GM12878 (cell line): ENCODE measurements around the gene ADAMTS2. TPM values are rescaled to one million over a fixed set of nuclear protein-coding genes. Genes with fewer than 3 reads are reported as not detected.

Experiments used
- ATAC-seq: fragments of 200-7000 bp; cut with Tn5 transposase; 3 replicates; pipeline ENCODE4 v1.9.1; 2020; ENCODE audit warnings: mild to moderate bottlenecking, moderate library complexity
- BruUV-seq: library from RNA; stranded (reverse); fragments of 400-500 nt; replicated peaks from 2 replicates; lab custom pipeline; 2021; lab: Mats Ljungman, UMichigan
- CTCF ChIA-PET: fragments of 300-600 bp; sonication (Branson Sonifier 250); formaldehyde crosslinking; extraction: SDS; loops from one replicate; lab custom pipeline; 2021; ENCODE audit warnings: inconsistent platforms; lab: Yijun Ruan, JAX
- POLR2A ChIA-PET: fragments of 350-600 bp; formaldehyde crosslinking; extraction: SDS; loops from one replicate; lab custom pipeline; 2021; ENCODE audit warnings: inconsistent platforms; lab: Charles Lee
- RAD21 ChIA-PET: fragments of 300-600 bp; sonication (Branson Sonifier 250); formaldehyde crosslinking; loops from one replicate; lab custom pipeline; 2023; ENCODE audit warnings: antibody characterized with exemption; ENCODE audit not compliant: unreplicated experiment; lab: Charles Lee
- SMC1A ChIA-PET: fragments of 300-600 bp; sonication (Branson Sonifier 250); formaldehyde crosslinking; loops from one replicate; lab custom pipeline; 2023; ENCODE audit not compliant: unreplicated experiment, uncharacterized antibody; lab: Charles Lee
- DNase-seq: peaks from one replicate; pipeline ENCODE4 v3.0.0-alpha.2; 2011; ENCODE audit warnings: low read depth, low spot score
- FAIRE-seq: peaks from 3 replicates; lab custom pipeline; 2011; peaks lifted over from hg19 to GRCh38; lab: Jason Lieb, UNC
- H2AFZ ChIP-seq: 2 replicates; pipeline ENCODE4 v1.6.0; 2011; ENCODE audit warnings: low read depth, low read length, control low read depth; ENCODE audit not compliant: control insufficient read depth
- H3K27ac ChIP-seq: 2 replicates; pipeline ENCODE4 v1.5.1; 2011; ENCODE audit warnings: control low read depth; ENCODE audit not compliant: control insufficient read depth, insufficient read depth
- H3K27me3 ChIP-seq, 2 experiments: replicated peaks in 1 of 2; 2 replicates each; pipeline versions ENCODE4 v1.6.0 to v1.6.1; 2011; ENCODE audit warnings: low read length in 1 of 2; ENCODE audit not compliant: control insufficient read depth in 2 of 2, insufficient read depth in 2 of 2
- H3K36me3 ChIP-seq, 2 experiments: 2 replicates each; pipeline ENCODE4 v1.5.1; 2011; ENCODE audit warnings: low read length in 1 of 2; ENCODE audit not compliant: control insufficient read depth in 2 of 2, insufficient read depth in 2 of 2
- H3K4me1 ChIP-seq: 2 replicates; pipeline ENCODE4 v1.6.1; 2011; ENCODE audit warnings: mild to moderate bottlenecking, low read length, moderate library complexity, mixed read lengths; ENCODE audit not compliant: control insufficient read depth, insufficient read depth
- H3K4me2 ChIP-seq: 2 replicates; pipeline ENCODE4 v1.6.0; 2011; ENCODE audit warnings: control low read depth; ENCODE audit not compliant: control insufficient read depth, insufficient read depth
- H3K4me3 ChIP-seq: fragments of 200-600 bp; sonication (generic); 2 replicates; pipeline ENCODE4 v1.5.1; 2016
- H3K79me2 ChIP-seq: 2 replicates; pipeline ENCODE4 v1.6.0; 2011; ENCODE audit warnings: low read length; ENCODE audit not compliant: control insufficient read depth, insufficient read depth
- H3K9ac ChIP-seq: 2 replicates; pipeline ENCODE4 v1.8.0; 2011; ENCODE audit warnings: low read length, control low read depth, mixed read lengths; ENCODE audit not compliant: control insufficient read depth, insufficient read depth
- H3K9me3 ChIP-seq: replicated peaks from 3 replicates; pipeline ENCODE4 v1.5.1; 2011; ENCODE audit warnings: mild to moderate bottlenecking, low read length; ENCODE audit not compliant: control insufficient read depth, insufficient read depth
- H4K20me1 ChIP-seq: 2 replicates; pipeline ENCODE4 v1.6.0; 2011; ENCODE audit not compliant: control insufficient read depth, insufficient read depth
- MEF2B ChIP-seq: fragments of 450-650 bp; IDR thresholded peaks from 2 replicates; pipeline ENCODE4 v1.6.1; 2018; ENCODE audit warnings: mild to moderate bottlenecking, moderate library complexity; ENCODE audit not compliant: partially characterized antibody, poor library complexity, severe bottlenecking
- NFXL1 ChIP-seq: fragments of 450-650 bp; IDR thresholded peaks from 2 replicates; pipeline ENCODE4 v1.6.1; 2017; ENCODE audit warnings: antibody characterized with exemption, mild to moderate bottlenecking, borderline replicate concordance
- PML ChIP-seq: IDR thresholded peaks from 2 replicates; pipeline ENCODE4 v1.6.1; 2012; ENCODE audit warnings: low read length, inconsistent platforms
- RB1 ChIP-seq: fragments of 450-650 bp; formaldehyde crosslinking; IDR thresholded peaks from 2 replicates; pipeline ENCODE4 v1.6.1; 2017; ENCODE audit warnings: mild to moderate bottlenecking, borderline replicate concordance
- SIX5 ChIP-seq: IDR thresholded peaks from 2 replicates; pipeline ENCODE4 v1.6.1; 2011; ENCODE audit warnings: mild to moderate bottlenecking, low read depth, low read length, moderate library complexity; ENCODE audit not compliant: severe bottlenecking
- WRNIP1 ChIP-seq: IDR thresholded peaks from 2 replicates; pipeline ENCODE4 v1.6.1; 2011; ENCODE audit warnings: low read depth, low read length, improper control_type of control experiment, borderline replicate concordance
- ZNF622 ChIP-seq: fragments of 450-650 bp; IDR thresholded peaks from 2 replicates; pipeline ENCODE4 v1.6.1; 2017; ENCODE audit warnings: mild to moderate bottlenecking, inconsistent platforms
- WGBS: methylation state at CpG from one replicate; pipeline ENCODE4 v1.1.6; 2016; ENCODE audit warnings: low lambda C conversion rate; ENCODE audit not compliant: insufficient replicate concordance, insufficient coverage; ENCODE audit errors: missing lambda C conversion rate; 5-methylcytosine and 5-hydroxymethylcytosine counted together
- in situ Hi-C: fragments of 300-500 bp; cut with MboI; formaldehyde crosslinking; loops from 9 replicates; pipeline ENCODE4 v1.14.3; 2018; ENCODE audit warnings: mixed read lengths
- intact Hi-C: fragments of 100-400 bp; cut with micrococcal nuclease; formaldehyde crosslinking; loops from one replicate; pipeline ENCODE4 v1.14.2; 2022; ENCODE audit not compliant: unreplicated experiment
- polyA plus RNA-seq, 11 experiments: library from polyadenylated mRNA; depleted of rRNA in 4 of 11; unstranded in 6 of 11; stranded (reverse) in 5 of 11; fragments of >200 nt; fragmentation: Nextera tagmentation in 4 of 11; fragmentation: Illumina TruSeq in 1 of 11; extraction: Ambion mirVana in 4 of 11; extraction: Trizol in 1 of 11; gene quantifications; 1 replicate in 1 of 11; 2 replicates in 10 of 11; pipeline versions ENCODE4 v1.2.1 to v1.2.3, GENCODE V29; 2011 to 2016; ENCODE audit warnings: inconsistent platforms in 2 of 11, missing spikeins in 2 of 11, low read depth in 1 of 11
- total RNA-seq, 4 experiments: library from RNA; depleted of rRNA in 3 of 4; stranded (reverse); fragments of >200 nt in 3 of 4; fragmentation: Illumina TruSeq in 1 of 4; extraction: Trizol in 1 of 4; gene quantifications; 2 replicates each; pipeline versions ENCODE4 v1.2.1 to v1.2.3, GENCODE V29; 2013 to 2021

ADAMTS2 gene
- total and polyA plus RNA-seq, 10 of the 15 experiments (the other 5 are each of a cell fraction or from before 2014, with no cell fraction given): 0.03 to 0.05 TPM; not detected in 8

- TF ChIP-seq NFXL1 (no peak), RB1 (no peak)
Observed at GRCh38 chr5:179132586-179133355, 212.5 kb downstream of the ADAMTS2 start (continued).

- Histone ChIP-seq H2AFZ (no peak overlapping the region), H3K36me3 (no peaks in the 10 kb centered on the region), H3K27ac (no peak overlapping the region), H3K79me2 (no peaks in the 10 kb centered on the region), H3K4me3 (no peak overlapping the region), H3K9ac (no peak overlapping the region), H3K4me1 (no peaks in the 10 kb centered on the region), H3K4me2 (no peak overlapping the region), H3K9me3 (peaks cover 1% of the 10 kb centered on the region; the same call in 1 of the 3 replicates), H3K27me3 (no peaks in the 10 kb centered on the region), H4K20me1 (no peaks in the 10 kb centered on the region)
- ChIA-PET RAD21 (no interaction called here), SMC1A (no interaction called here), CTCF (no interaction called here), POLR2A (no interaction called here)
- no peak for TF ChIP-seq WRNIP1
- TF ChIP-seq PML: no peak
- TF ChIP-seq ZNF622: no peak
- no peak for TF ChIP-seq MEF2B
- no peak for TF ChIP-seq SIX5
- no TSS peak for BruUV-seq
- ATAC-seq (no peak), FAIRE-seq (no peak), DNase-seq (no peak)
- 53% methylated on average over 13 of the region's 15 CpGs for WGBS
- intact Hi-C loops: no loop called here
- in situ Hi-C loops: no loop called here
Observed at GRCh38 chr5:179131886-179132585, 213.2 kb downstream of the ADAMTS2 start.
